WTC11 (cell line): ENCODE measurements around the gene PPM1M. TPM values are rescaled to one million over a fixed set of nuclear protein-coding genes. Genes with fewer than 3 reads are reported as not detected.

Source experiments
- ATAC-seq: fragments of 200-7000 bp; cut with Tn5 transposase; 2 replicates; pipeline ENCODE4 v1.10.0; 2021; ENCODE audit warnings: mild to moderate bottlenecking, moderate library complexity
- CTCF ChIA-PET: fragments of 300-600 bp; sonication (Branson Sonifier 250); formaldehyde crosslinking; loops from one replicate; lab custom pipeline; 2021; ENCODE audit warnings: antibody characterized with exemption; lab: Charles Lee
- POLR2A ChIA-PET: fragments of 350-600 bp; sonication (Branson Sonifier 250); formaldehyde crosslinking; loops from one replicate; lab custom pipeline; 2021; ENCODE audit warnings: antibody characterized with exemption; lab: Charles Lee
- DNase-seq: peaks from one replicate; pipeline ENCODE4 v3.0.0; 2021; ENCODE audit warnings: low spot score
- H3K27ac Mint-ChIP-seq: 2 replicates; pipeline ENCODE4 v1.8.0; 2021; ENCODE audit warnings: mixed read lengths
- H3K27me3 Mint-ChIP-seq: 2 replicates; pipeline ENCODE4 v1.8.0; 2021; ENCODE audit warnings: low read depth, mild to moderate bottlenecking, moderate library complexity, mixed read lengths
- H3K36me3 Mint-ChIP-seq: 2 replicates; pipeline ENCODE4 v1.8.0; 2021; ENCODE audit warnings: mixed read lengths
- H3K4me1 Mint-ChIP-seq: 2 replicates; pipeline ENCODE4 v1.8.0; 2022; ENCODE audit warnings: mixed read lengths
- H3K4me3 Mint-ChIP-seq: 2 replicates; pipeline ENCODE4 v1.8.0; 2021; ENCODE audit warnings: mild to moderate bottlenecking, moderate library complexity, mixed read lengths
- H3K9me3 Mint-ChIP-seq: 2 replicates; pipeline ENCODE4 v1.8.0; 2021; ENCODE audit warnings: mixed read lengths
- CBFB ChIP-seq: sonication (generic); formaldehyde crosslinking; IDR thresholded peaks from 2 replicates; pipeline ENCODE4 v1.8.1; 2022; ENCODE audit warnings: mild to moderate bottlenecking, low read depth, missing genetic modification reagents
- CREM ChIP-seq: sonication (generic); formaldehyde crosslinking; IDR thresholded peaks from 2 replicates; pipeline ENCODE4 v1.8.1; 2022; ENCODE audit warnings: mild to moderate bottlenecking, missing genetic modification reagents, moderate library complexity
- ESRRA ChIP-seq: sonication (generic); formaldehyde crosslinking; IDR thresholded peaks from 2 replicates; pipeline ENCODE4 v1.8.1; 2022; ENCODE audit warnings: mild to moderate bottlenecking, missing genetic modification reagents, borderline replicate concordance
- NFATC4 ChIP-seq: fragments of 250-450 bp; sonication (Bioruptor Pico); IDR thresholded peaks from 2 replicates; pipeline ENCODE4 v1.9.0; 2021; ENCODE audit warnings: mild to moderate bottlenecking
- RELA ChIP-seq: sonication (generic); formaldehyde crosslinking; IDR thresholded peaks from 2 replicates; pipeline ENCODE4 v1.8.1; 2022; ENCODE audit warnings: missing genetic modification reagents, mild to moderate bottlenecking, borderline replicate concordance
- total RNA-seq: library from RNA; stranded (reverse); gene quantifications from 3 replicates; pipeline ENCODE4 v1.2.3, GENCODE V29; 2021
- TF ChIP-seq, protein P1 (sequence below): fragments of 250-450 bp; sonication (Bioruptor Pico); IDR thresholded peaks from 2 replicates; pipeline ENCODE4 v2.1.2; 2022; ENCODE audit warnings: mild to moderate bottlenecking, moderate library complexity
- TF ChIP-seq, protein P2 (sequence below): fragments of 200-600 bp; IDR thresholded peaks from 2 replicates; pipeline ENCODE4 v1.8.0; 2022; ENCODE audit warnings: antibody characterized with exemption
- TF ChIP-seq, protein P3 (sequence below): sonication (generic); formaldehyde crosslinking; IDR thresholded peaks from 2 replicates; pipeline ENCODE4 v1.8.1; 2023; ENCODE audit warnings: mild to moderate bottlenecking, missing genetic modification reagents
- TF ChIP-seq, protein P4 (sequence below): sonication (generic); formaldehyde crosslinking; IDR thresholded peaks from 2 replicates; pipeline ENCODE4 v1.8.0; 2022; ENCODE audit warnings: mild to moderate bottlenecking, missing genetic modification reagents
- TF ChIP-seq, protein P5 (sequence below): sonication (generic); formaldehyde crosslinking; IDR thresholded peaks from 2 replicates; pipeline ENCODE4 v1.8.0; 2022; ENCODE audit warnings: mild to moderate bottlenecking, missing genetic modification reagents
- TF ChIP-seq, protein P6 (sequence below): sonication (generic); formaldehyde crosslinking; IDR thresholded peaks from 2 replicates; pipeline ENCODE4 v1.8.1; 2022; ENCODE audit warnings: mild to moderate bottlenecking, moderate library complexity, missing genetic modification reagents
- TF ChIP-seq, protein P7 (sequence below): sonication (generic); formaldehyde crosslinking; IDR thresholded peaks from 2 replicates; pipeline ENCODE4 v1.8.1; 2023; ENCODE audit warnings: mild to moderate bottlenecking, moderate library complexity, missing genetic modification reagents

The PPM1M gene
- total RNA-seq, 1 experiment from 2014 or later = 7.0 TPM

DNA sequence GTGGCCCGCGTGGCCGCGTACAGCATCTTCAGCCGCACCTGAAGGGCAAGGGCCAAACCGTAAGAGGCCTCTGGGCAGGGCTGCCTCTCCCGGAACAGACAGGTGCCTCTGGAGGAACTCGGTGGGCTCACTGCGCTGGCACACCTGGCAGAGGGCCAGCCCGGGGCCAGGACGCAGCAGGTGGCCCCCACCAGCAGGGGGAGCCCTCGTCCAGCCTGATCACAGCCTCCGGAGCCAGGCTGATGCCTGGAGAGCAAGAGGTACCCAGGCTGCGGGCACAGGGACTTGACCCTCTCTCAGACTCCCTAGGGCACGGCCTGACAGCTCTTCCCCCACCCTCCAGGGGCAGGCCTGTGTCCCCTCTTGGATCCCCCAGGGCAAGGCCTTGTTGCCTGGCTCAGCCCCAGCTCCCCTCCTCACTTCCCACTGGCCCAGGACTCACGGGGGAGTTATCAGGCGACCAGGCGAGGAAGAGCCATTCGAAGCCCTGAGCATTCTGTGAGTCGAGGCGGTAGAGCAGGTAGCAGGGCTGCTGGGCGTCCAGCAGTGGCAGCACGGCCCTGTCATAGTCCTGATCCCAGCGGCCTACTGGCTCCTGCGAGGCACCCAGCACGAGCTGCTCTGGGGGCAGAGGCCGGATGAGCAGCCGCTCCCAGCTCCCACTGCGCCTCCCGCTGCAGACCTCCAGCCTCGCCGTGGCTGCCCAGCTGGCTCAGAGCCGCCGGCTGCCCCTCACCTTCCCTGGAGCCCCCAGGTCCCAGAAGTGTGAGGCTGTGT is 13.9 kb upstream of the PPM1M start:
- Mint-ChIP-seq H3K27ac (no peak overlapping the region; the same call in 1 of the 2 replicates), H3K4me1 (peaks cover 9% of the 10 kb centered on the region), H3K36me3 (peaks cover 13% of the 10 kb centered on the region), H3K27me3 (no peaks in the 10 kb centered on the region), H3K9me3 (no peaks in the 10 kb centered on the region), H3K4me3 (no peak overlapping the region)
- DNase-seq (peak; percentile 85), ATAC-seq (peak; percentile 75)
- CTCF ChIA-PET = interaction anchor here (0.6 to 9.1 kb wide), 42 partner anchors 7 to 262 kb away, joined by 3 to 222 read pairs (median 5); partner anchors contain the start of genes ALAS1, POC1A, PPM1M and SEMA3G
- POLR2A ChIA-PET = interaction anchor here (1.0 kb wide), 1 partner anchor 46 kb away, joined by 3 read pairs; the partner anchor contains the start of gene WDR82
- TF ChIP-seq CREM (CRISPR knock-in tag) = no peak
- TF ChIP-seq, protein P1, sequence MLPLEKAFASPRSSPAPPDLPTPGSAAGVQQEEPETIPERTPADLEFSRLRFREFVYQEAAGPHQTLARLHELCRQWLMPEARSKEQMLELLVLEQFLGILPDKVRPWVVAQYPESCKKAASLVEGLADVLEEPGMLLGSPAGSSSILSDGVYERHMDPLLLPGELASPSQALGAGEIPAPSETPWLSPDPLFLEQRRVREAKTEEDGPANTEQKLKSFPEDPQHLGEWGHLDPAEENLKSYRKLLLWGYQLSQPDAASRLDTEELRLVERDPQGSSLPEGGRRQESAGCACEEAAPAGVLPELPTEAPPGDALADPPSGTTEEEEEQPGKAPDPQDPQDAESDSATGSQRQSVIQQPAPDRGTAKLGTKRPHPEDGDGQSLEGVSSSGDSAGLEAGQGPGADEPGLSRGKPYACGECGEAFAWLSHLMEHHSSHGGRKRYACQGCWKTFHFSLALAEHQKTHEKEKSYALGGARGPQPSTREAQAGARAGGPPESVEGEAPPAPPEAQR (CRISPR knock-in tag) = no peak
- TF ChIP-seq, protein P2, sequence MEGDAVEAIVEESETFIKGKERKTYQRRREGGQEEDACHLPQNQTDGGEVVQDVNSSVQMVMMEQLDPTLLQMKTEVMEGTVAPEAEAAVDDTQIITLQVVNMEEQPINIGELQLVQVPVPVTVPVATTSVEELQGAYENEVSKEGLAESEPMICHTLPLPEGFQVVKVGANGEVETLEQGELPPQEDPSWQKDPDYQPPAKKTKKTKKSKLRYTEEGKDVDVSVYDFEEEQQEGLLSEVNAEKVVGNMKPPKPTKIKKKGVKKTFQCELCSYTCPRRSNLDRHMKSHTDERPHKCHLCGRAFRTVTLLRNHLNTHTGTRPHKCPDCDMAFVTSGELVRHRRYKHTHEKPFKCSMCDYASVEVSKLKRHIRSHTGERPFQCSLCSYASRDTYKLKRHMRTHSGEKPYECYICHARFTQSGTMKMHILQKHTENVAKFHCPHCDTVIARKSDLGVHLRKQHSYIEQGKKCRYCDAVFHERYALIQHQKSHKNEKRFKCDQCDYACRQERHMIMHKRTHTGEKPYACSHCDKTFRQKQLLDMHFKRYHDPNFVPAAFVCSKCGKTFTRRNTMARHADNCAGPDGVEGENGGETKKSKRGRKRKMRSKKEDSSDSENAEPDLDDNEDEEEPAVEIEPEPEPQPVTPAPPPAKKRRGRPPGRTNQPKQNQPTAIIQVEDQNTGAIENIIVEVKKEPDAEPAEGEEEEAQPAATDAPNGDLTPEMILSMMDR = peak; percentile 91
- no peak for TF ChIP-seq CBFB (CRISPR knock-in tag)
- no peak for TF ChIP-seq ESRRA

DNA sequence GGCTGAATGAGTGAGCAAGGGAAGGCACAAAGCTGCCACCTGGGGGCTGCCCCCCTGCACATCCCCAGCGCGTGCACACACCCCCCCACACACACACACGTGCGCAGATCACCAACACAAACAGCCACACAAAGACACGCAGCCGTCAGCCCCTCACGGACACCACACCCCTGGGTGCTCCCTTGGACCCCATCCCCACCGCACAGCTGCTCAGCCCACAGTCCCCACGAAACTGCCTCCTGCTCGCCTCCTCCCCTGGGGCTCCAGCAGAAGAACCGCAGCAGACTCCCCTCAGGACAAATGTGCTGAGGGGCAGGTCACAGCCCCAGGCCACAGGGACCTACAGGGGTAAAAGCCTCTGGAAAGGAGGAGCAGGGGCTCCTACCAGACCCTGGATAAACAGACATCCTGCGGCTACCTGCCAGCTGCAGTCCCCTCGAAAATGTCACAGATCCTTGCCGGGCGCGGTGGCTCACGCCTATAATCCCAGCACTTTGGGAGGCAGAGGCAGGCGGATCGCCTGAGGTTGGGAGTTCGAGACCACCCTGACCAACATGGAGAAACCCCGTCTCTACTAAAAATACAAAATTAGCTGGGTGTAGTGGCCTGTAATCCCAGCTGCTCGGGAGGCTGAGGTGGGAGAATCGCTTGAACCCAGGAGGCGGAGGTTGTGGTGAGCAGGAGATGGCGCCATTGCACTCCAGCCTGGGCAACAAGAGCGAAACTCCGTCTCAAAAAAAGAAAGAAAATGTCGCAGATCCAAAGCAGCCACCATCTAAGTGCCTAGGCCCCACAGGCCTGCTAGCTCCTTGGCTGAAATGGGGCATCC is 13.1 kb upstream of the PPM1M start:
- Mint-ChIP-seq H3K4me3 (no peak overlapping the region), H3K4me1 (peaks cover 15% of the 10 kb centered on the region), H3K27me3 (no peaks in the 10 kb centered on the region), H3K27ac (no peak overlapping the region), H3K36me3 (peaks cover 13% of the 10 kb centered on the region), H3K9me3 (no peaks in the 10 kb centered on the region)
- ATAC-seq = no peak
- CTCF ChIA-PET = interaction anchor here (0.8 to 9.1 kb wide), 25 partner anchors 12 to 228 kb away, joined by 3 to 222 read pairs (median 7); partner anchors contain the start of genes POC1A, PPM1M, TLR9 and WDR82
- no peak for DNase-seq
- POLR2A ChIA-PET = interaction anchor here (1.0 kb wide), 1 partner anchor 45 kb away, joined by 3 read pairs; the partner anchor contains the start of gene WDR82
- TF ChIP-seq, protein P3, sequence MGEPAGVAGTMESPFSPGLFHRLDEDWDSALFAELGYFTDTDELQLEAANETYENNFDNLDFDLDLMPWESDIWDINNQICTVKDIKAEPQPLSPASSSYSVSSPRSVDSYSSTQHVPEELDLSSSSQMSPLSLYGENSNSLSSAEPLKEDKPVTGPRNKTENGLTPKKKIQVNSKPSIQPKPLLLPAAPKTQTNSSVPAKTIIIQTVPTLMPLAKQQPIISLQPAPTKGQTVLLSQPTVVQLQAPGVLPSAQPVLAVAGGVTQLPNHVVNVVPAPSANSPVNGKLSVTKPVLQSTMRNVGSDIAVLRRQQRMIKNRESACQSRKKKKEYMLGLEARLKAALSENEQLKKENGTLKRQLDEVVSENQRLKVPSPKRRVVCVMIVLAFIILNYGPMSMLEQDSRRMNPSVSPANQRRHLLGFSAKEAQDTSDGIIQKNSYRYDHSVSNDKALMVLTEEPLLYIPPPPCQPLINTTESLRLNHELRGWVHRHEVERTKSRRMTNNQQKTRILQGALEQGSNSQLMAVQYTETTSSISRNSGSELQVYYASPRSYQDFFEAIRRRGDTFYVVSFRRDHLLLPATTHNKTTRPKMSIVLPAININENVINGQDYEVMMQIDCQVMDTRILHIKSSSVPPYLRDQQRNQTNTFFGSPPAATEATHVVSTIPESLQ (CRISPR knock-in tag) = no peak
- TF ChIP-seq, protein P4, sequence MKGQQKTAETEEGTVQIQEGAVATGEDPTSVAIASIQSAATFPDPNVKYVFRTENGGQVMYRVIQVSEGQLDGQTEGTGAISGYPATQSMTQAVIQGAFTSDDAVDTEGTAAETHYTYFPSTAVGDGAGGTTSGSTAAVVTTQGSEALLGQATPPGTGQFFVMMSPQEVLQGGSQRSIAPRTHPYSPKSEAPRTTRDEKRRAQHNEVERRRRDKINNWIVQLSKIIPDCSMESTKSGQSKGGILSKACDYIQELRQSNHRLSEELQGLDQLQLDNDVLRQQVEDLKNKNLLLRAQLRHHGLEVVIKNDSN (CRISPR knock-in tag) = no peak
- TF ChIP-seq, protein P5, sequence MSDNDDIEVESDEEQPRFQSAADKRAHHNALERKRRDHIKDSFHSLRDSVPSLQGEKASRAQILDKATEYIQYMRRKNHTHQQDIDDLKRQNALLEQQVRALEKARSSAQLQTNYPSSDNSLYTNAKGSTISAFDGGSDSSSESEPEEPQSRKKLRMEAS (CRISPR knock-in tag) = no peak
- TF ChIP-seq, protein P6, sequence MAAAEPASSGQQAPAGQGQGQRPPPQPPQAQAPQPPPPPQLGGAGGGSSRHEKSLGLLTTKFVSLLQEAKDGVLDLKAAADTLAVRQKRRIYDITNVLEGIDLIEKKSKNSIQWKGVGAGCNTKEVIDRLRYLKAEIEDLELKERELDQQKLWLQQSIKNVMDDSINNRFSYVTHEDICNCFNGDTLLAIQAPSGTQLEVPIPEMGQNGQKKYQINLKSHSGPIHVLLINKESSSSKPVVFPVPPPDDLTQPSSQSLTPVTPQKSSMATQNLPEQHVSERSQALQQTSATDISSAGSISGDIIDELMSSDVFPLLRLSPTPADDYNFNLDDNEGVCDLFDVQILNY (CRISPR knock-in tag) = no peak
- no peak for TF ChIP-seq RELA (CRISPR knock-in tag)
- TF ChIP-seq, protein P7, sequence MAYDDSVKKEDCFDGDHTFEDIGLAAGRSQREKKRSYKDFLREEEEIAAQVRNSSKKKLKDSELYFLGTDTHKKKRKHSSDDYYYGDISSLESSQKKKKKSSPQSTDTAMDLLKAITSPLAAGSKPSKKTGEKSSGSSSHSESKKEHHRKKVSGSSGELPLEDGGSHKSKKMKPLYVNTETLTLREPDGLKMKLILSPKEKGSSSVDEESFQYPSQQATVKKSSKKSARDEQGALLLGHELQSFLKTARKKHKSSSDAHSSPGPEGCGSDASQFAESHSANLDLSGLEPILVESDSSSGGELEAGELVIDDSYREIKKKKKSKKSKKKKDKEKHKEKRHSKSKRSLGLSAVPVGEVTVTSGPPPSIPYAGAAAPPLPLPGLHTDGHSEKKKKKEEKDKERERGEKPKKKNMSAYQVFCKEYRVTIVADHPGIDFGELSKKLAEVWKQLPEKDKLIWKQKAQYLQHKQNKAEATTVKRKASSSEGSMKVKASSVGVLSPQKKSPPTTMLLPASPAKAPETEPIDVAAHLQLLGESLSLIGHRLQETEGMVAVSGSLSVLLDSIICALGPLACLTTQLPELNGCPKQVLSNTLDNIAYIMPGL = no peak
- no peak for TF ChIP-seq NFATC4 (CRISPR knock-in tag)
- TF ChIP-seq, protein P2 = 0 out of 2 replicates have a peak, but pooled peaks have one; percentile 18
